ENCODE measurements around the gene SERAC1.

Gene SERAC1

DNA sequence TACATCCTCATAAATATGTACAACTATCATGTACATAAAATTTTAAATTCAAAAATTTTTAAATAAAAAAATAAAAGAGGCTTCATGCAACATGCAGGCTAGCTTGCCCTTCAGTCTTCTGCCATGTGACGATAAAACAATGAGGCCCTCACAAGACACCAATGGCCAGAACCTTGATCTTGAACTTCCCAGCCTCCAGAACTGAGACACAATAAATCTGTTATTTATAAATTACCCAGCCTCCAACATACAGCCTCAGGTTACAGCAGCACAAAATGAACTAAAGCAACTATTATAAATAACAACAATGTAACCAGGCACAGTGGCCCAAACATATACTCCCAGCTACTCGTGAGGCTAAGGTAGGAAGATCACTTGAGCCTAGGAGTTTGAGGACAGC, 42.8 kb downstream of the SERAC1 start:
- TF ChIP-seq, protein P1, sequence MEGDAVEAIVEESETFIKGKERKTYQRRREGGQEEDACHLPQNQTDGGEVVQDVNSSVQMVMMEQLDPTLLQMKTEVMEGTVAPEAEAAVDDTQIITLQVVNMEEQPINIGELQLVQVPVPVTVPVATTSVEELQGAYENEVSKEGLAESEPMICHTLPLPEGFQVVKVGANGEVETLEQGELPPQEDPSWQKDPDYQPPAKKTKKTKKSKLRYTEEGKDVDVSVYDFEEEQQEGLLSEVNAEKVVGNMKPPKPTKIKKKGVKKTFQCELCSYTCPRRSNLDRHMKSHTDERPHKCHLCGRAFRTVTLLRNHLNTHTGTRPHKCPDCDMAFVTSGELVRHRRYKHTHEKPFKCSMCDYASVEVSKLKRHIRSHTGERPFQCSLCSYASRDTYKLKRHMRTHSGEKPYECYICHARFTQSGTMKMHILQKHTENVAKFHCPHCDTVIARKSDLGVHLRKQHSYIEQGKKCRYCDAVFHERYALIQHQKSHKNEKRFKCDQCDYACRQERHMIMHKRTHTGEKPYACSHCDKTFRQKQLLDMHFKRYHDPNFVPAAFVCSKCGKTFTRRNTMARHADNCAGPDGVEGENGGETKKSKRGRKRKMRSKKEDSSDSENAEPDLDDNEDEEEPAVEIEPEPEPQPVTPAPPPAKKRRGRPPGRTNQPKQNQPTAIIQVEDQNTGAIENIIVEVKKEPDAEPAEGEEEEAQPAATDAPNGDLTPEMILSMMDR (IDR thresholded peaks at IDR 0.05; ENCODE audit: extremely low read depth, insufficient read depth, missing control alignments), result no peak
- in situ Hi-C loops (cut with MboI; ENCODE audit: low pct_unique_long_range_greater_than_20kb, low sequenced_read_pairs, unreplicated experiment), result no loop called here
- no peak for DNase-seq (ENCODE audit: low spot score)

DNA sequence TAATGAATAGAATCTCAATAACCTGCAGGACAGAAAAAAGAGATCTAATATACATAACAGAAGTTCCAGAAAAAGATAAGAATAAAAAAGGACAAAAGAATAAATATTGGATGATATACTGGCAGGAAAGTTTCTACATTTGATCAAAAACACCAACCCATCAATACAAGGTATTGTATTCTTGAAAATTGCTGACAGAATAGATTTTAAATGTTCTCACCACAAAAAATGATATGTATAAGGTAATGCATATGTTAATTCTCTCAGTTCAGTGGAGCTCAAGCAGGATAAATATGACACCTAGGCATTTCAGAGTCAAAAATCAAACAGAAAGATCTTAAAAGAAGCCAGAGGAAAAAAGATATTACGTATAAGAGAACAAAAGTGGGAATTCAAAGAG, 43.8 kb downstream of the SERAC1 start:
- TF ChIP-seq, protein P1 (IDR thresholded peaks at IDR 0.05; ENCODE audit: extremely low read depth, insufficient read depth, missing control alignments), result no peak
- in situ Hi-C loops (cut with MboI; ENCODE audit: low pct_unique_long_range_greater_than_20kb, low sequenced_read_pairs, unreplicated experiment), result no loop called here
- DNase-seq (ENCODE audit: low spot score), result no peak

DNA sequence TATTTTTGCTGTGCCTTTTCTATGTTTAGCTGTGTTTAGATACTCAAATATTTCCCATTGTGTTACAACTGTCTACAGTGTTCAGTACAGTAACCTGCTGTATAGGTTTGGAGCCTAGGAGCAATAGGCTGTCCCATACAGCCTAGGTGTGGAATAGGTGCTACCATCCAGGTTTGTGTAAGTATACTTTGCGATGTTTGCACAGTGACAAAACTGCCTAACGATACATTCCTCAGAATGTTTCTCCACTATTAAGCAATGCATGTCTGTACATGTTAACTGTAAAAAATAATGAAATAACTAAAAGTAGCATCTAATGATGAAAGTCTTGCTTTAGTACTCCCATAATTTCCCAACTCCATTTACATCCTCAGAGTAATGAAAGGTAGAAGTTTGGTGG, 46.0 kb downstream of the SERAC1 start:
- TF ChIP-seq, protein P1 (IDR thresholded peaks at IDR 0.05; ENCODE audit: extremely low read depth, insufficient read depth, missing control alignments), result no peak
- no peak for DNase-seq (ENCODE audit: low spot score)
- in situ Hi-C loops (cut with MboI; ENCODE audit: low pct_unique_long_range_greater_than_20kb, low sequenced_read_pairs, unreplicated experiment), result no loop called here

DNA sequence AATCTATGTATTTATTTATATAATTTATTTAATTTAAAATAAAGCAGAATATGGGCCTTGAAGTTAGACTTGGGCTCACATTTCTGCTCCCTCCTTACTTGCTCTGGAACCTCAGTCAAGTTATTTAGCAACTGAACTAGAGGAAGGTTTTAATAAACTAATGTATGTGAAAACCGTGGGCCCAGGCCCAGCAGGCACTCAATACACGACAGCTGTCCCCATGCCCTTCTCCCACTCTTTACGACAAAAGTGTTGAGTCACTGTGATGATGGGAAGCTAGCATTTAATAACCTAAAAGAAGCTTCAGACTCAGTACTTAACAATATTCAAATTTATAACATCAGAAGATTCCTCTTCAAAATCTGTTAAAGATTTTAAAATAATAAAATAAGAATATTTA, 46.7 kb downstream of the SERAC1 start:
- TF ChIP-seq, protein P1 (IDR thresholded peaks at IDR 0.05; ENCODE audit: extremely low read depth, insufficient read depth, missing control alignments), result no peak
- DNase-seq (ENCODE audit: low spot score), result no peak
- in situ Hi-C loops (cut with MboI; ENCODE audit: low pct_unique_long_range_greater_than_20kb, low sequenced_read_pairs, unreplicated experiment), result no loop called here

DNA sequence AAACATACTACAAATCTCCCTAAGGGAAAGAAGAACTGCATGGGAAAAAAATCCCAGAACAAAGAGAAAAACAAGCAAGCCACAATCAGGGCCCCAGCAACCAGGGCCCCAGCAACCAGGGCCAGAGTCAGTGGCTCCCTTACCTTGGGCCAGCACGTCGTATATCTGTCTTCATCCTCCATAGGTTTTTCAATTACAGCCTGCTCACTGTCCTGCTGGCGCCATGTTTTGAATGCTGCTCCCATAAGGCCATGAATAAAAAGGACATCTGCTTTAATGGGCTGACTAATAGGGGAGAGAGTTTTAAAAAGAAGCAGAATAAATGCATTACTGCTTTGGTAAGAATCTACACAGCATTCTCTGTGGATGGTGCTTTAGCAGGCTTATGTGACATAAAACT, 49.2 kb downstream of the SERAC1 start:
- TF ChIP-seq, protein P1 (IDR thresholded peaks at IDR 0.05; ENCODE audit: extremely low read depth, insufficient read depth, missing control alignments), result no peak
- in situ Hi-C loops (cut with MboI; ENCODE audit: low pct_unique_long_range_greater_than_20kb, low sequenced_read_pairs, unreplicated experiment), result no loop called here
- DNase-seq (ENCODE audit: low spot score), result no peak

DNA sequence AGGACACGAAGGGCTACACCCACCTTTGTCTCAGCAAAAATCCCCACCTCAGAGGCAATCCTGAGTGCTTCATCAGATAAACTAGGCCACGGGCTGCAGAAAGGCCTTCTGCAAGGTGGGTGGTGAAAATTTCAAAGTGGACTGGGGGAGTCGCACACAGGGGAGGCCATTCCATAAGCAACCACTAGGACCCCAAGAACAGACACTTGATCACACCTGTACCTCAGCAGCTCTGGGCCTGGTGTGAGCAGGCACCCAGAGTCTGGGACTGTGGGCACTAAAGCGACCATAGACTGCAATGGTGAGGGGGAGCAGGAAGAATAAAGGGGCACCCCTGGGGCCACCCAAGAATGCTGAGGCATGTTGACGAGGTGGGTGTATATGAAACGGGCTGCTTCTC, 52.6 kb downstream of the SERAC1 start:
- no peak for DNase-seq (ENCODE audit: low spot score)
- in situ Hi-C loops (cut with MboI; ENCODE audit: low pct_unique_long_range_greater_than_20kb, low sequenced_read_pairs, unreplicated experiment), result no loop called here
- TF ChIP-seq, protein P1 (IDR thresholded peaks at IDR 0.05; ENCODE audit: extremely low read depth, insufficient read depth, missing control alignments), result no peak

DNA sequence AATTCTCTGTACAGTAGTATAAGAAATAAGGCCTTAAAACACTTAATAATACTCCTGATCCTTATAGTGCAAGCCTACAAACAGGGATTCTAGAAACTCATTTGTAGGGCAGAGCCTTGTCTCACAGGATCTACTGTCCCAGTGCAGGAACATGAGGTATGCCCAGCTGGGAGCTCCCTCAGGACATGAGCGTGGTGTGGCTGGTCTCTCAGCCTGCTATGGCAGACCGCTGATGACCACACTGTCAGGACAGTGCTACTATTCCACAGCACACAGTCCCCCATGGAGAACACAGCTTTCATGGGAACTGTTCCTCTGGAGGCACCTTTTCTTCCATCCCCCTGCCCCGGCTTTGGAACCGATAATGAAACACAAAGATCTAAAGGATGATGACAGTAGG, 53.0 kb downstream of the SERAC1 start:
- DNase-seq (ENCODE audit: low spot score), result no peak
- in situ Hi-C loops (cut with MboI; ENCODE audit: low pct_unique_long_range_greater_than_20kb, low sequenced_read_pairs, unreplicated experiment), result no loop called here

More for the DNA sequence above, 53.0 kb downstream of the SERAC1 start:
- TF ChIP-seq, protein P1 (IDR thresholded peaks at IDR 0.05; ENCODE audit: extremely low read depth, insufficient read depth, missing control alignments), result no peak

Measured in GM13977 (cell line).